GDM1 (cell line): ENCODE results near the gene SLC35F1.

Experiments used
- DNase-seq: peaks from one replicate; lab custom pipeline; 2025; lab: John Stamatoyannopoulos, UW

SLC35F1 gene

DNA sequence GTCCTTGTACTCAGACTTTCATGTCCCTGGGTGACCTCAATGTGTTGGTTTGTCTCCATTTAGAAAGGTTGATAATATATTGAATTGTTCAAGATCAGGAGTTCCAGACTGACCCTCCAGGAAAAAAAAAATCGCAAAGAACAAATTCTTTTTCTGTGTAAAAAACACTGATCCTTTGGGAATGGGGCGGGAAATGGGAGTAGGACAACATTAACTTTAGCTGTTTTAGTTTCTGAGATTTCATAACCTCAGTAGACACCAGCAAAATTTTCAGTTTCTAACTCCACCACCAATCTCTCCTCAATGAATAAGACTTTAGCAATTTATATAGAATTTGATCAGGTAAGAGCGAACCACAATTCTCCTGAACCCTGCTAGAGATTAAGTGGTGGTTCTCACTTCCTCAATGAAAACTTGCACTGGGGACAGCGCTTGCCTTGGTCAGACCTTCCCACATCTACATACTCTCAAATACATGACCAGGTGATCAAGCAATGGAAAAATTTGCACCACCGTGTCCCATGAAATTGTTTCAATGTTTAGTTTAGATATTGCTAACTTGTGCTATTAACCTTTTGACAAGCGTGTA lies 409.8 kb downstream of the SLC35F1 start:
- no peak for DNase-seq

DNA sequence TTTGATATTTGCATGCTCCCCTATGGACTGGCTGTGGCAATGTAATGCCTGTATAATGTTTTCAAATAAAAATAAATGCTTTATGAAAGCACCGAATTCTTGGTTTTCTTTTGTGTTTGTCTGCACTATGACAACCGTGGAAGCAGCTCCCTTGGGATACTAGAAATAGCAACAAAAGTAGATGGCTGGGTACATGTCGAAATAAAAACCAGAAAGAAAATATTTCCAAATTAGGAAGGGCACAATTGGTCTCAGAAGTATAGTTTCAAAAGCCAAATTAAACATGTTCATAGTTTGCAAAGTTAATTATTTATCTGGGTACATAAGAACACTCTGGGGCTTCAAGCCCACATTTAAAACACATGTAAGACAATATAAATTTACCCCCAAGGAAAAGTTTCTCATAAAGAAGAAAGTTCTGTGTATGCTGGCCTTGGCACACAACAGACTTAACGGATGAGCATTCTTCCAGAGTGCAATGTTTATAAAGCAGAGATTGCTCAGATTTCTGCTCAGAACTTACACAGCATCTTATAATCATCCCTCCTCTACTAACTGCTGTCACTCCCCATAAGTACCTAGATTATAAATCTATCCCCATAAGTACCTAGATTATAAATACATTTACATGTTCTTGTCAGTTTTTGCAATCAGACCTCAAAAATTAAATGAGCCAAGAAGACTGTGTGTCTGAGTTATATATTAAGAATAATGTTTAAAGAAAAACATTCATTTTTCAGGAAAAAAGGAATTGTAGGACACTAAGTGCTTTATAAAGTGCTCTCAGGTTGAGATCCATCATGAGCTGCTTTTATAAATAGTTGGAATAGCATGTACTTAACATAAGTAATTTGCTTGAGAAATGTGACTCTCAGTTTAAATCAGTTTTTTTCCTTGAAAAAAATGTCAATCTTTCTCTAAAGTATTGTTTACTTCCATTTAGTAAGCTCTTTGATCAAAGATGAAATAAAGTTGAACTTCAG lies 410.8 kb downstream of the SLC35F1 start:
- DNase-seq, result no peak

DNA sequence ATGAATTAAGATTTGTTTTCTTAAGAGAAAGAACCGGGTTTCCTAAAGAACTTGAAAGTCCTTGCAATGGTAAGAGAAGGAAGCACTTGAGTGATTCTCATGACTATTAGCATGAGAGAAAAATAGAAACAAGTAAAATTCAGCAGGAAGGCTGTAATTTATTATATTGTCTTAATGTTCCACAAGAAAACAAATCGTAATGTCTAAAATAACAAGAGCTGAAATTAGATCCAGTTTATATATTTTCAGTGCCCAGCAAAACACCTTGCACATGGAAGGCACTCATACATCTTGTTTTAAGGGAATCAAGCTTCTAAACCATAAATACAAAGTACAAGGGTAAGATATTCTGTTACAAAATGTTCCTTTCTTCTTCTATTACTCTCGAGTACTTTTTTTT lies 411.6 kb downstream of the SLC35F1 start:
- DNase-seq, result no peak

GRCh38 chr6:118319416-118319815 lies 412.4 kb downstream of the SLC35F1 start:
- no peak for DNase-seq

GRCh38 chr6:118319894-118320649 lies 413.0 kb downstream of the SLC35F1 start:
- no peak for DNase-seq

GRCh38 chr6:118320652-118321051 lies 413.6 kb downstream of the SLC35F1 start:
- DNase-seq, result no peak

- no peak for DNase-seq
Measured at GRCh38 chr6:118324116-118324515, 417.1 kb downstream of the SLC35F1 start.

- no peak for DNase-seq
Measured at GRCh38 chr6:118325220-118325860, 418.3 kb downstream of the SLC35F1 start.

GRCh38 chr6:118326712-118327111 lies 419.6 kb downstream of the SLC35F1 start:
- DNase-seq, result no peak

GRCh38 chr6:118327237-118327636 lies 420.2 kb downstream of the SLC35F1 start:
- no peak for DNase-seq

DNA sequence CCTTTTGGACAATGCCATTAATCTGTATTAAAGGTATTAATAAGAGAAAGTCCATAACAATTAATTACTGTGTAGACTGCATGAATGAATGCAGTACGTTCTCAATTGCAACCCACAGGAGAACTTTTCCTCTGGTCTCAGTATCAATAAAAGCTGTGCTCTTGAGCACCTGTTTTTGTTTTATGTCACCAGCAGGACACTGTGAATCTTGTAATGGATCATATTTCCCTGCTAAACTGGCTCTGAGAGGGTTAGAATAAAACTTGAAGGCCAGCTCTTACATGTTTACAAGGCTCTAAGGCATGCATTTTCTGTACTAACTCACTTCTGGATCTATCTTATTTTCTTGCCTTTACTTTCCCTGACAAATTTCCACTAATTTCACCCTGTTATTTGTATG lies 426.7 kb downstream of the SLC35F1 start:
- no peak for DNase-seq

GRCh38 chr6:118334634-118335033 lies 427.6 kb downstream of the SLC35F1 start:
- DNase-seq, result no peak

GRCh38 chr6:118335325-118335816 lies 428.3 kb downstream of the SLC35F1 start:
- DNase-seq, result no peak

DNA sequence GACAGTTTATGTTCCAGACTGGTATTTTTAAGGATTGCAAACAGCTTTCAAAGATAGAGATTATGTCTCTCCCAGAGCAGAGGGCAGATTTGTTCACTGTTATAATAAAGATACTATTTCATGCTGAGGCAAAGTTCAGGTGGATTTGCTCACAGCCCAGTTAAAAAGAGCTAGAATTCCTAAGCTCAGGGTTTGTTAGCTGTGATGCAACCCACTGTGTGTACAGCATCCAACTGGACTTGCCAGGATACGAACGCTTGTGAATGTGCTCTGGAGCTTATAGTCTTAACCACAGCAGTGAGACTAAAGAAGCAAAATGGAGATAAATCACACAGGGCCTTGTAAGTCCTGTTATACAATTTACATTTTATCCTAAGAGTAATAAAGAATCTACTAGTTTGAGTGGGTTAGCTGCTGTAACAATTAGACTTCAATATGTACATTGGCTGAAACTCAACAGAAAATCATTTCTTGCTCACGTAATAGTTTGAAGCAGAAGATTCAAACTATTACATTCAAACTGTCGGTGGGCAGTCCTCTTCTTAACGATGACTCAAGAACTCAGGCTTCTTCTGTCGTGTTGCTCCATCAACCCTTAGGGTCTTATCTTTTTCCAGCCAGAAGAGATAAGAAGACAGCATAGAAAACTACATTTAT lies 437.1 kb downstream of the SLC35F1 start:
- DNase-seq, result no peak

- no peak for DNase-seq
Measured at GRCh38 chr6:118350881-118351430, 443.9 kb downstream of the SLC35F1 start.

GRCh38 chr6:118353564-118353963 lies 446.5 kb downstream of the SLC35F1 start:
- DNase-seq, result no peak

GRCh38 chr6:118354641-118355040 lies 447.6 kb downstream of the SLC35F1 start:
- no peak for DNase-seq

DNA sequence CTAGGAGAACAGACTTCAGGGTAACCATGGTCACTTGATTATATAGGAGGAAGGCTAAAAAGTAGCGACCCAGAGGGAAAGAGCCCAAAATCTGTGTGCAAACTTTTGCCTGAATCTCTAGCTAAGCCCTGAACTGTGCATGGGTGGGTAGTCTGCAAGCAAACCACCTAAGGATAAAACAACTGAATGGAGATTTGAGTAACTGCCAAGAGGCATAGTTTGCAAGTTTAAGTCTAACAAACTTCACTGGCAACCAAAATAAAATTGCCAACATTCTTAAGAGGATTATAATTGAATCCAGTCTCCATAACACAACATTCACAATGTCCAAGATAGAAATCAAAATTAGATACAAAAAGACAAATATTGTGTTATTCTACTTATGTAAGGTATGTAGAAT lies 449.0 kb downstream of the SLC35F1 start:
- DNase-seq, result no peak

GRCh38 chr6:118356686-118357085 lies 449.6 kb downstream of the SLC35F1 start:
- DNase-seq, result no peak
